ENCODE results near the gene TMEM134.

Gene TMEM134

GRCh38 chr11:67411785-67412152 lies 57.3 kb downstream of the TMEM134 start:
- H3K4me1 ChIP-seq (ENCODE audit: control insufficient read depth, insufficient read depth, low read length, poor library complexity, severe bottlenecking), result peaks cover 90% of the 10 kb centered on the region
- H3K9me3 ChIP-seq (ENCODE audit: control insufficient read depth, low read length), result no peaks in the 10 kb centered on the region
- H3K4me3 ChIP-seq (ENCODE audit: insufficient read depth, low read depth, low read length, poor library complexity, severe bottlenecking), result no peak overlapping the region
- peaks cover 6% of the 10 kb centered on the region for H3K36me3 ChIP-seq (ENCODE audit: control insufficient read depth, insufficient read depth, low read length)
- no peak for DNase-seq
- H3K27ac ChIP-seq (ENCODE audit: insufficient read depth, low read length, poor library complexity, severe bottlenecking), result no peak overlapping the region
- H3K27me3 ChIP-seq (replicated peaks; ENCODE audit: control insufficient read depth, insufficient read depth, low read length, poor library complexity, severe bottlenecking), result no peaks in the 10 kb centered on the region

Measured in effector memory CD4-positive, alpha-beta T cell (primary cell).